HS-5 (cell line): ENCODE measurements around the gene RAD52.
A peak's percentile ranks its signal among the peaks of the same experiment; 100 is the strongest.

ENCODE experiments used
- DNase-seq: peaks from one replicate; pipeline ENCODE4 v3.0.0-alpha.2; 2012; ENCODE audit warnings: low read depth

The RAD52 gene

DNA sequence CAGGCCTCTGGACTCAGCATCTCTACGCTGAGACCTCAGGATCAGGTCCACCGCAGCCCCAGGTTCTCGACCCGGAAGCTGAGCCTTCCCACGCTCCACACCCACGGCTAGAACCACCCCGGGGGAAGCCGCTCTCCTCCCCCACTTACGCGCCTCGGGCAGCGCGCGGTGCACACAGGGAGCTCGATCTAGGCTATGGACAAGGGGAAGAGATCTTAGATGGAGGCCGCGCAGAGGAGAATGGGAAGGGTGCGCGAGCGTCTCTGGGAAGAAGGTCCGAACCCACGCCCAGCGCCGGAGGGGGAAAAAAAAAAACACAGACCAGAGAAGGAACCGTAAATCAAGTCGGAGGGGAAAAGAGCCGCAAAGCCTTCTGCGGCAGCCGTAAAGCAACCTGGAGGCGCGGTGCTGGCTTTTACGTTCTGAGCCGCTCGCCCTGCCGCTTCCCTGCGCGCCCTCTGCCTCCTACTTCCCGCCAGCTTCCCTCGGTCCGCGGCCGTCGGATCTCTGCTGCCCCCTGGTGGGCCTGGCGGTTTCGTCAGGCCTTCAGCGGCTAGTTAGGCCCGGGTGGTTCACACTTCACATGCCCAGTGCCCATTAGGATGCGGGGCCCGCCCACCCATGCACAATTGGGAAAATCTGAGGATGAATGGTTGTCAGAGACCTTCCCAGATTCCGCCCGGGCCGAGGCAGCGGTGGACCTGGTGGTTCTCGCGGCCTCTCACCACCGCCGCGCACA lies at the start of gene RAD52:
TSS of gene RAD52 (minus strand) at position 242 of the 739 bp plus-strand sequence. CDS start 16,636 bp downstream, outside the sequence.
- peak; percentile 95 for DNase-seq

DNA sequence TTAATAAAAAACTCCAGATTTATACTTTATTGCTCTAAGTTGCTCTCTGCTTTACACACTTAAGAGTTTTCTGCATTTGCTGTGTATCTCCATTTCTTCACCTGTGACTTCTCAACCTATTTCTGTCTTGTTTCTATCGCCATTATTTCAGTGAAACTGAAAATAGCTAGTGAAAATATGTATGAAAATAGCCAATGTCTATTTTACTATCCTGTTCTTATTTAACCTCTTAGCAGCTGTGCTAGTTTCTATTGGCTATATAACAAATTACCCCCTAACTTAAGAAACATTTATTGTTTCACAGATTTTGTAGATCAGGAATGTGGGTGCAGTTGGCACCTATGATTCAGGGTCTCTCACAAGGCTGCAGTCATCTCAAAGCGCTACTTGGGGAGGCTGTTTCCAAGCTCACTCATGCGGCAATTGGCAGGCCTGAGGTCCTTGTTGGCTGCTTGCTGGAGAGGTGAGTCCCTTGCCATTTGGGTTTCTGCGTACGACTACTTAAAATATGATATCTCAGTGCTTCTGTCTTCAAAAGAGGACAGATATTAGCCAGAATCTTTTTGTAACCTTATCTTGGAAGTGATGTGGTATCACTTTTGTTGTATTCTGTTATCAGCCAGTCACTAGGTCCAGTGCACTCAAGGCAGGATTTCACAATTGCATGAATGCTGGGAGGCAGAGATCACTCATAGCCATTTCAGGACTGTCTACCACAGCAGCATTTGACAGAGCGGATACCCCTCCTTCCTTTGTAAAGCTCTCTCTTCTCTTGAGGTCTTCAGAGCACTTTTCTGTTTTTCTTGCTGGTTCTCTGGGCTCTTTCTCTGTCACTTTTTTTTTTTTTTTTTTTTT lies 48.8 kb upstream of the RAD52 start:
- no peak for DNase-seq

- DNase-seq, result no peak
These were observed 48.0 kb upstream of the RAD52 start for GRCh38 chr12:997505-997904.

GRCh38 chr12:996881-997280 lies 47.4 kb upstream of the RAD52 start:
- DNase-seq, result no peak

GRCh38 chr12:992647-993046 lies 43.2 kb upstream of the RAD52 start:
- DNase-seq, result no peak

DNA sequence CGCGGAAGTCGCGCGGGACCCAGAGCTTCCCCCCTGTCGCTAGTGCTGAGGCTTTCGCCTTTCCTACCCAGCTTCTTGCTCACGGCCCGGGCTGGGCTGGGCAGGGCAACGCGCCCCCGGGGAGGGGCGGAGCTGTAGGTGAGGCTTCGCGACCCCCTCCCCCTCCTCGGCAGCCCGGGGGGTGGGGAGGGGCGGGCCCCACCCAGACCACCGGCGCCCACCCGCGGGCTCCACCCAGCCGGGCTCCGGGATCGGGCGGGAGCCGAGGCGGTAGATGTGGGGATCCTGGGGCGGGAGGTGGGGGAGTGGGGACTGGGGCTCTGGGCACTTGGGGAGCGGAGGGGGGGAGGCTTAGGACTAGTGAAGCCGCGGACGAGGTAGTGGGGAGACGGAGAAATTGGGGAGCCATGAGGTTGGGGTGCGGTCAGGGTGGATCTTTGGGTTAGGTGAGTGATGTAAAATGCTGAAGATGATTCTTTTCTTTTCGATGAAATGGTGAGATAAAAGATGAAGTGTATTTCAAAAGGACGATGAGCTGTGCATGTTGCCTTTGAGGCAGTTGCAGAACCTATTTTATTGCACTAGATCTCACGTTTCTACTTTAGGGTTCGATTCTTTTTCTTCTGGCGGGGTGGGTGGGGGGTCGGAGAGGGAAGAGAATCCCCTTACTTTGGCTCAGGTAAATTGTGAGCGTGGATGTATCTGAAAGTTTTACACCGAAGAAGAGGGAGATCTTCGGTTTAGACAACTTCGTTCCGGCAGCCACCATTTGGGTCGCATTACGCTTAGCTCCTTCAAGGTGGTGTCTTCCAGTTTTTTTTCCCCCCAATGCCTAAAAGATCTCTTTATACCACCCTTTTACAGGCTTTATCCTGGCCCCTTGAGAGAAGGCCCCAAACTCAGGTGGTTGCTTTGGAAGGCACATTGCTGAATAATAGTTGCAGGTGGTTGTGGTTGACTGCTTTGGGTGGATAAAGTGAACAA lies 42.1 kb upstream of the RAD52 start:
- no peak for DNase-seq

DNA sequence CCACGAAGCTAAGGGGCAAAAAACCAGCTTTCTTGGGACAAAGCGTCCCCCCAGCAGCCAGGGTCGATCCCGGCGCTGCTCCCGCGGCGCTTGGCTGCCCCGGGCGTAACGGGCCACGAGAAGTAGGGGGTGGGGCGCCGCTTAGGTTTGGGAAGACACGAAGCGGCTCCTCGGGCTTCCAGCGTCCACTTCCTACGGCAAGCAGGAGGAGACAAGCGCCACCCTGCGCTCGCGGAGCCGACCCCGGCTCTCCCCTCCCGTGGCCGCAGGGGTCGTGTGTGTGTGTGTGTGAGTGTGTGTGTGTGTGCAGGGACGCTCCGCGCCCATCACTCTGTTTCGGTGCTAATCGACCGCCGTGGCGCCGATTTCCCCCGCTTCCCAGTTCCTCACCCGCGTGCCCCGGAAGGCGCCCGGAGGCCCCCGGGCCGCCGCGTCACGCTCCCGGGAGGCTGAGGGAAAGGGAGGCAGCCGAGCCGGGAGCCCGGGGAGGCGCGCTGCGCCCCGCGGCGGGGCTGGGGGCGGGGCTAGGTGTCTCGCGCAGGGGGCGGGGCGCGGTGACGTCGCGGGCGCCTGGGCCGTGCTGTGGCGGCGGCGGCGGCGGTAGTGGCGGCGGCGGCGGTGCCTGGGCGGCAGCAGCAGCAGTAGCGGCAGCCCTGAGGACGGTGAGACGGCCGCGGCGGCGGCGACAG lies 41.3 kb upstream of the RAD52 start, which contains the start of gene ERC1:
TSS of gene ERC1 (plus strand) at position 563 of the 689 bp plus-strand sequence. CDS start 36,681 bp downstream, outside the sequence.
- DNase-seq, result peak; percentile 58

- DNase-seq, result peak; percentile 80
These were observed 40.5 kb upstream of the RAD52 start for GRCh38 chr12:989751-990660.

- DNase-seq, result no peak
These were observed 39.6 kb upstream of the RAD52 start for GRCh38 chr12:989051-989450.

DNA sequence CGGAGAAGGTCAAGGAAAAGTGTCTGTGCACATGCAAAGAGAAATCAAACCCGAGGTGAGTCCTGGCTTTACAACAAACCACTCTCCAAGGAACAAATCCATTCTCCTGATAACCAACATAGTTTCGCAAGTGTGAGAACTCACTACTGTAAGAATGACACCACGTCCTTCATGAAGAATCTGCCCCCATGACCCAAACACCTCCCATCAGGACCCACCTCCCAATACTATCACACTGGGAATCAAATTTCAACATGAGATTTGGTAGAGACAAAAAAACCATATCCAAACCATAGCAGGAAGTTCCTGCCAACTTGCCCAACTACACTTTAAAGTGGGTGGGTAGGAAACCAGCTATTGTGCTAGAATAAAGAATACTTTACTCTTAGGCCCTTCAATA lies 39.2 kb upstream of the RAD52 start:
- no peak for DNase-seq

GRCh38 chr12:981961-982360 lies 32.5 kb upstream of the RAD52 start:
- no peak for DNase-seq

- no peak for DNase-seq
These were observed 31.8 kb upstream of the RAD52 start for GRCh38 chr12:981176-981828.

DNA sequence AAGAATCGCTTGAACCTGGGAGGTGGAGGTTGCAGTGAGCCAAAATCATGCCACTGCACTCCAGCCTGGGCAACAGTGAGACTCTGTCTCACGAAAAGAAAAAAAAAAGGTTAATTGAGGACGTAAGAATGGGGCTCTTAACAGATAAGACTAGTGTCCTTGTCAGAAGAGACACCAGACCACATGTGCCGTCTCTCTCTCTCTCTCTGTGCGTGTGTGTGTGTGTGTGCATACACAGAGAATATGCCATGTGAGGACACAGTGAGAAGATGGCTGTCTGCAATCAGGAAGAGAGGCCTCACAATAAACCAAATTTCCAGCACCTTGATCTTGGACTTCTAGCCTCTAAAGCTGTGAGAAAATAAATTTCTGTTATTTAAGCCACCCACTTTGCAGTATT lies 29.9 kb upstream of the RAD52 start:
- DNase-seq, result no peak

DNA sequence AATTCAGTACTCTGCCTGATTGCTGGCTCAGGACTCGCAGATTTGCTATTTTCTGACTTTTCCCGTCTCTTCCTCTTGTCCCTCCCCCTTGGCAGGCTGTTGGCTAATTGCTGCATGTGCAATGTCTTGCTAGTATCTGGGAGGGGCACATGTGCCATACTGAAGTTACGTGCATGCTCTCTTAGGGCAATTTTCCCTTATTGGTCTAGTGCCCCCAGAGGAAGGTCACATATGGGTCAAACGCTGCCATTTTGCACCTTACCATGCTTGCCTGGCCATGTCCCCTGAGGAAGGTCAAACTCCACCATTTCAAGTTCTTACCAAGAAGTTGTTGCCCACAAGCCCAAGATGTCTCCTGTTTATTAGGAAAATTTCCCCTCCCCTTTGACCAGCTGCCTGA lies 27.7 kb upstream of the RAD52 start:
- DNase-seq, result no peak

- DNase-seq, result no peak
These were observed 27.1 kb upstream of the RAD52 start for GRCh38 chr12:976644-977043.

- DNase-seq, result no peak
These were observed 24.9 kb upstream of the RAD52 start for GRCh38 chr12:974271-974862.

DNA sequence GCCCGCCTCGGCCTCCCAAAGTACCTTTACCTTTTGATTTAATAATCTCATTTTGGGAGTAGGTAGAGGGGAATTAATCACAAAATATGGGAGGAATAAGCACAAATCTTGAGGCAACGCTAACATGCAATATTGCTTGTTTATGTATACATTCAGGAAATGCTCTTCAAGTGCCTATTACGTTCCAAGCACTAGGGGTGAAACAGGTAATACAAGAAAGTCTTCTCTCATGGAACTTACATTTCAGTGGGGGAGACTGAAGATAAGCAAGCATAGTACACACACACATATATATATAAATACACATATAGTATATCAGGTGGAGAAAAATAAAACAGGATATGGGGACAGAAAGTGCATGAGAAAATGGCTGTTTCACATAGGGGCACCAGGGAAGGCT lies 22.5 kb upstream of the RAD52 start:
- no peak for DNase-seq

- no peak for DNase-seq
These were observed 20.3 kb upstream of the RAD52 start for GRCh38 chr12:969821-970220.

- DNase-seq, result no peak
These were observed 19.1 kb upstream of the RAD52 start for GRCh38 chr12:968545-968944.
